Right lobe of liver (tissue), 6 donors: ENCODE data around the gene TNRC6C. TPM values are rescaled to one million over a fixed set of nuclear protein-coding genes. Genes with fewer than 3 reads are reported as not detected.

Source experiments
- ATAC-seq, 4 donors: fragments of 200-7000 bp; cut with Tn5 transposase; one replicate each; pipeline ENCODE4 v1.9.1; 2020; ENCODE audit warnings: mild to moderate bottlenecking in 4 of 4, moderate library complexity in 4 of 4
- DNase-seq, 3 donors: peaks; one replicate each; pipeline ENCODE4 v3.0.0-alpha.2; 2020
- H3K27ac ChIP-seq, 3 donors: fragments of 200-600 bp; one replicate each; pipeline ENCODE4 v1.8.0; 2022
- H3K27me3 ChIP-seq, 2 donors: fragments of 200-600 bp; one replicate each; pipeline ENCODE4 v1.8.0; 2022
- H3K36me3 ChIP-seq, 4 donors: fragments of 200-600 bp; sonication (generic) in 1 of 4; one replicate each; pipeline versions ENCODE4 v1.5.1 to v1.8.0; 2017 to 2022; ENCODE audit warnings: control low read depth in 1 of 4
- H3K4me1 ChIP-seq, 4 donors: fragments of 200-600 bp; sonication (generic) in 1 of 4; one replicate each; pipeline versions ENCODE4 v1.5.1 to v1.8.0; 2017 to 2022; ENCODE audit warnings: control low read depth in 1 of 4
- H3K4me3 ChIP-seq, 3 donors: fragments of 200-600 bp; one replicate each; pipeline ENCODE4 v1.8.0; 2022
- H3K9me3 ChIP-seq, 4 donors: fragments of 200-600 bp; sonication (generic) in 1 of 4; one replicate each; pipeline versions ENCODE4 v1.5.1 to v1.8.0; 2017 to 2022; ENCODE audit warnings: control low read depth in 1 of 4
- CTCF ChIP-seq, 4 donors: fragments of 200-600 bp in 3 of 4; fragments of 450-650 bp in 1 of 4; IDR thresholded peaks; one replicate each; pipeline versions ENCODE4 v1.5.1 to v1.8.0; 2016 to 2022; ENCODE audit warnings: antibody characterized with exemption in 4 of 4, mild to moderate bottlenecking in 2 of 4
- POLR2A ChIP-seq: fragments of 450-650 bp; IDR thresholded peaks from one replicate; pipeline ENCODE4 v1.6.1; 2017; ENCODE audit warnings: antibody characterized with exemption, mild to moderate bottlenecking
- WGBS: methylation state at CpG from one replicate; pipeline ENCODE4 v1.1.6; 2018; ENCODE audit warnings: low coverage, low lambda C conversion rate; ENCODE audit not compliant: insufficient coverage; ENCODE audit errors: missing lambda C conversion rate; 5-methylcytosine and 5-hydroxymethylcytosine counted together
- intact Hi-C, 2 donors: fragments of 100-400 bp; cut with DNase I; formaldehyde crosslinking; loops; one replicate each; pipeline versions ENCODE4 v1.11.2 to v1.14.1; 2022
- total RNA-seq, 6 experiments: library from RNA; depleted of rRNA in 2 of 6; stranded (reverse); fragments of >200 nt in 2 of 6; fragmentation: NEBNext Ultra II Directional in 3 of 6; extraction: Animal tissue kit (Norgen Biotek cat#: 25700) in 3 of 6; gene quantifications; one replicate each; pipeline versions ENCODE4 v1.1.0 to v1.2.4, GENCODE V29; 2016 to 2023
- donor health status: DM: no; HTN: yes; CAD: no.
- donor health status: DM: no; HTN: no; CAD: no.
- donor health status: DM: no; HTN: no; CAD: no.
- donor health status: DM: no; HTN: yes; CAD: no.
- donor health status: DM: no; HTN: yes; CAD: no.

Gene TNRC6C
- total RNA-seq, 6 experiments from 2014 or later, result 1.9 to 10.6 (median 7.7) TPM

- WGBS, result 87% methylated on average over 4 of the region's 5 CpGs
- H3K9me3 ChIP-seq, result no peaks in the 10 kb centered on the region
- ATAC-seq (no peak), DNase-seq (no peak)
- no peaks in the 10 kb centered on the region for H3K4me1 ChIP-seq
- no peak for TF ChIP-seq POLR2A
- TF ChIP-seq CTCF (IDR thresholded peaks at IDR 0.05), result no peak
- no peaks in the 10 kb centered on the region for H3K27me3 ChIP-seq
- H3K4me3 ChIP-seq, result no peak overlapping the region
- H3K27ac ChIP-seq, result no peak overlapping the region
- H3K36me3 ChIP-seq, result peaks cover 0 to 16% (median 9%) of the 10 kb centered on the region in 4 donors
- intact Hi-C loops, result no loop called here
Measured at GRCh38 chr17:78045316-78045715, 86.8 kb downstream of the TNRC6C start.

DNA sequence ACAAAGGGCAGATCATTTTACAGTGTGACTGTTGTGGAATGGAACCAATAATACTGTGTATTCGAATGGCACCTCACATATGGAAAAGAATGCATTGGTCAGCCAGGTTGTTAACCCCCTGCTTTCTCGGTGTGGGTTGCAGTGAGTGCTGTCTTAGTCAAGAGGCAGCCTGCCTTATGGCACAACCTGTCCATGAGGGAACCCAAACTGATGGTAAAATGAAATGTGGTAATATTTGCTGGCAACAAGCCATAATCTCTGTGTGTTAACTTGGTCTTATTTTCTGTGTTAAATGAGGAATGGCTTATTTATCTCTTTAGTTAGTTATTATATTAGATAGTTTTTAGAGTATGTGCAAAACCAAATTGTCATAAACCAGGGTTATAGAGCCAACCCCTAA, 88.4 kb downstream of the TNRC6C start:
- Histone ChIP-seq H3K27me3 (no peaks in the 10 kb centered on the region), H3K9me3 (no peaks in the 10 kb centered on the region), H3K36me3 (peaks cover 0 to 17% (median 10%) of the 10 kb centered on the region in 4 donors), H3K4me1 (no peaks in the 10 kb centered on the region), H3K27ac (no peak overlapping the region), H3K4me3 (no peak overlapping the region)
- intact Hi-C loops, result no loop called here
- 86% methylated on average over 2 of the region's 2 CpGs for WGBS
- ATAC-seq (no peak), DNase-seq (no peak)
- no peak for TF ChIP-seq CTCF (IDR thresholded peaks at IDR 0.05)
- TF ChIP-seq POLR2A, result no peak

GRCh38 chr17:78048346-78049292, 90.1 kb downstream of the TNRC6C start:
- ATAC-seq (no peak), DNase-seq (no peak)
- 90% methylated on average over 7 of the region's 10 CpGs for WGBS
- H3K9me3 ChIP-seq, result no peaks in the 10 kb centered on the region
- H3K27ac ChIP-seq, result no peak overlapping the region
- TF ChIP-seq CTCF (IDR thresholded peaks at IDR 0.05) (no peak), POLR2A (no peak)
- intact Hi-C loops, result no loop called here
- peaks cover 0 to 17% (median 10%) of the 10 kb centered on the region in 4 donors for H3K36me3 ChIP-seq
- H3K4me1 ChIP-seq, result no peaks in the 10 kb centered on the region
- no peaks in the 10 kb centered on the region for H3K27me3 ChIP-seq
- no peak overlapping the region for H3K4me3 ChIP-seq

DNA sequence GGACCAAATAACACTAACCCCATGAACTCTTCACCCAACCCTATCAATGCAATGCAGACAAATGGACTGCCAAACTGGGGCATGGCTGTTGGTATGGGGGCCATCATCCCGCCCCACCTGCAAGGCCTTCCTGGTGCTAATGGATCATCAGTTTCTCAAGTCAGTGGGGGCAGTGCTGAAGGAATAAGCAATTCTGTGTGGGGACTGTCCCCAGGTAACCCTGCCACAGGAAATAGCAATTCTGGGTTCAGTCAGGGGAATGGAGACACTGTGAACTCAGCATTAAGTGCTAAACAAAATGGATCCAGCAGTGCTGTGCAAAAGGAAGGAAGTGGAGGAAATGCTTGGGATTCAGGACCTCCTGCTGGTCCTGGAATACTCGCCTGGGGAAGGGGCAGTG, 91.1 kb downstream of the TNRC6C start:
- no peak for DNase-seq
- Histone ChIP-seq H3K4me3 (no peak overlapping the region), H3K4me1 (no peaks in the 10 kb centered on the region), H3K36me3 (peaks cover 0 to 17% (median 10%) of the 10 kb centered on the region in 4 donors), H3K27me3 (no peaks in the 10 kb centered on the region), H3K9me3 (no peaks in the 10 kb centered on the region), H3K27ac (no peak overlapping the region)
- 90% methylated on average over 2 of the region's 2 CpGs for WGBS
- intact Hi-C loops, result no loop called here
- no peak for ATAC-seq
- TF ChIP-seq CTCF (IDR thresholded peaks at IDR 0.05) (no peak), POLR2A (no peak)
